SK-N-DZ (cell line): ENCODE measurements around the gene SMURF1.

Experiments used
- DNase-seq: peaks from one replicate; pipeline ENCODE4 v3.0.0-alpha.2; 2015; ENCODE audit warnings: low spot score

Gene SMURF1

DNA sequence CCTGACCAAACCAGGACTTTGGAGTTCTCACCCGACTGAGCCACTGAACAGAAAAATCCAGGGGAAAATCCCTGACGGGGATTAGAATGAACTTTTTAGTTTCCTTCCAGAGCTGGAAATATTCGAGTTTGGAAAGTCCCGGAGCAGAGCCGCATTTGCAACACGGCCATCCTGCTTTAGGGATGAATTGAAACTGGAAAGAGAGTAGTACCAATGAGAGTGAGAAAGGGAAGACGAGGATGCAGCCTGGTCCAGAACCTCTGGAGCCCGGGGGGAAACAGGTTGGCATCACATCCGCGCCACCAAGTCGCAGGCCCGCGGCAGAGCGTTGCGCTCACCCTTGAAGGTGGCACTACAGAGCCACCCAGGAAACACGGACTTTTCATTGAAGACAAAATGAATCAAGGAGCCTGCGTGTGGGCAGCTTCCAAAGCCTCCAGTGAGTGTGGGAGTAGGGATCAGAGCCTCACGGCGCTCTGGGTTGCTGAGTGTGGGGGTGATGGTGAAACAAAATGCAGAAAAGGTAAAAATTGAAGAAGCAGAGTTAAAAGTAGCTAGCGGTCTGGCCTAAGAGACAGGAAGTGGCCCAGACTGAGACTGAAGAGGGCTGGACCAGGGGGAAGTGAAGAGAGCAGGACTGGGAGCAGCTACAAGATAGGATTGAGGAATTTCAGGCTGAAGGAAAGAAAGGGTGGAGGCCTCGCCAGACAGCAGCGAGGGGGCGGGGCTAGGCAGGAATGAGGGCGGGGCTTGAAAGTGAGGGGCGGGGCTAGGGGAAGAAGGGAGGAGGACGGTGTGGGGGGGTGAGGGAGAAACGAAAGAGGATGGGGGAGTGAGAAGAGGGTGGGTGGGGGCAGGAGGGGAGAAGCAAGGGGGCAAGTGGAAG lies 1.8 kb downstream of the SMURF1 start:
- no peak for DNase-seq

DNA sequence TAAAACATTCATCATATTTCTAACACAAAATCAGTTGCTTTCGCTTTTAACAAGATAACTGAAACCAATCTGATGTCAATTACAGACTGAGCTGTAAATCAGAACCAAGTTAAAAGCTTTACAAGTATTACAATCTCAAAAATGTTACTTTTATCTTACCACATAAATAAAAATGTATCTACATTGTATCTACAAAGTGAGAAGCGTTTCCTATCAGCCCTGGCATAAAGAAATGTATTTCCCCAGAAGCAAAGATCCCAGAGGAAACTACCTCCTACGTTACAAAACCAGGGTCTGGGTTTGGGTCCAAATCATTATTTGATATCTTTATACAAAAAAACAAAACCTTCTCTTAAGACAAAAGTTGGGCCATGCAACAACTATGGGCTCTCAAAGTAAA lies 2.6 kb downstream of the SMURF1 start:
- DNase-seq: no peak

DNA sequence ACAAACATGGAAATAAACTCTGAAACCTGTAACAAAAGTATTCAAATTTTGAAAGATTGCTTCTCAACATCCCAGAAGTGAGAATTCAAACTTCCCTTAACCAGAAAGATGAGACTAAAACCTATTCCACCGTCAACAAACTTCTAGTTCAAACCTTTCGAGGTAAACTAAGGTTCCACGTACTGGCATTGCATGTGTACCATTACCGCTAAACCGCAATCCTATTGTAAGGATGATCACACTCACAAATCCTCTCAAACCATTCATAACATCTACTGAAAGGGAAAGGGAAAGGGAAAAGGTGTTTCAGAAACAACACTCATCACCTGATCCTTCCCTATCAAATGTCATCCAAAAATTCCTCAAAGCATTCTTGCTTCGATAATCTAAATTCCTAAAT lies 3.1 kb downstream of the SMURF1 start:
- no peak for DNase-seq

DNA sequence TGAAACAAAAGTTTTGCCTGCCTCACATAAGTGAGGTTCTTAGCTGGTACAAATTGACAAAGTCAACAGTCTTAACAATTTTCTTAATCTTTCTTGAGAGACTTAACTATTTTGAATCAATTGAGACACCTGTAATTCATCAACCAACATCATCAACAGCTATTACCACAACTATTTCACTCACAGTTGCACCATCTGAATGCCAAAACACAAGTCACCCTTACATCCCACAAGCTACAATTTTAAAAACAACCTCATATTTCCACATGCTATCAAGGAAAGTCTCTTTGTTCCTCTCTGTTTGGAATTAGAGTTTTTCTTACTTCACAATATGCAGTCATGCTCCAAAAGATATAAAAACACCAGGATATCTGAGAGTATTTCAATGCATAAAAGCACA lies 4.9 kb downstream of the SMURF1 start:
- DNase-seq: no peak

DNA sequence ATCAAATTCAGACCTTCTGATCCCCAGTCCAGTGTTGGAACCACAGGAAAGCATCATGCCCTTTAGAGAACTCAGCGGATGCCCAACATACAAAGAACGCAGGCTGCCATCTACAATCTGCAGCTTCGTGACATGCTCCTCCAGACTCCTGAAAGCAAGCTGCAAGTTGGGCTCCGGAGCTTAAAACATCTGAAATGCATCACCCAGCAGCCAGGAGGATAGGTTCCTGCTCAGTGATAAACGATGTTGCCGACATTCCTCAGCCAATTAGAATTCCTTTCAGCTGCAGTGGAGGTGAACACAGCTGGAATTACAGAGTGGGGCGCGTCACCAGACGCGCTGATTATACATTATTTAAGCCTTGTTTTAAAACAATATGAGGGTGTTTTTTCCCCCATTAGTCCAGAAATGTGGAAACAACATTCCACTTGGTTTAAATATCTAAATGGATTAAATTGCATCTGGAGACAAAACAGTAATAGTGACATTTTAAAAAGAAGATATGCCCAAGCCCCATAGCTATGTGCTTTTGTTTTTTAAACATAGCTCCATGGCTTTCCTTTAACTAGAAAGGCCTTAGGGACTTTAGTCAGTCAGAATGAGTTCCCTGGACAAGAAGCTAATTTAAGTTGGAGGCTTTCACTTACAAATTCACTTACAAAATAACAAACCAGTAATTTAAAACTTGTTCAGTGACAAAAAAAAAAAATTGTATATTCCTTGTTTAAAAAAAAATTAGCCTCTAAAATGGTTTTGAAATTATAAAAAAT lies 6.3 kb downstream of the SMURF1 start:
- peak; percentile 58 for DNase-seq

DNA sequence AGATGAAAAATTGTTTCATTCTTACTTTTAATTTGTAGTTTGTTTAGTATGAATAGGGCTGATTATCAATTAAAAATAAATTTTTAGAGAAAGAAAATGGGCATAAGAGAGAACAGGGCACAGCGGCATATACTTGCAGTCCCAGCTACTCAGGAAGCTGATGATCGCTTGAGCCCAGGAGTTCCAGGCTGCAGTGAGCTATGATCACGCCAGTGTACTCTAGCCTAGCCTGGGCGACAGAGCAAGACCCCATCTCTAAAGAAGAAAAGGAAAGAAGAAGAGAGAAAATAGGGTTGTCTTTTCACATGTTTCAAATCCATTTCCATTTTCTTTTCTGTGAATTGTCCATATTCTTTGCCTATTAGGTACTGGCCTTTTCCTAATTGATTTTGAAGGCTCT lies 8.0 kb downstream of the SMURF1 start:
- no peak for DNase-seq

DNA sequence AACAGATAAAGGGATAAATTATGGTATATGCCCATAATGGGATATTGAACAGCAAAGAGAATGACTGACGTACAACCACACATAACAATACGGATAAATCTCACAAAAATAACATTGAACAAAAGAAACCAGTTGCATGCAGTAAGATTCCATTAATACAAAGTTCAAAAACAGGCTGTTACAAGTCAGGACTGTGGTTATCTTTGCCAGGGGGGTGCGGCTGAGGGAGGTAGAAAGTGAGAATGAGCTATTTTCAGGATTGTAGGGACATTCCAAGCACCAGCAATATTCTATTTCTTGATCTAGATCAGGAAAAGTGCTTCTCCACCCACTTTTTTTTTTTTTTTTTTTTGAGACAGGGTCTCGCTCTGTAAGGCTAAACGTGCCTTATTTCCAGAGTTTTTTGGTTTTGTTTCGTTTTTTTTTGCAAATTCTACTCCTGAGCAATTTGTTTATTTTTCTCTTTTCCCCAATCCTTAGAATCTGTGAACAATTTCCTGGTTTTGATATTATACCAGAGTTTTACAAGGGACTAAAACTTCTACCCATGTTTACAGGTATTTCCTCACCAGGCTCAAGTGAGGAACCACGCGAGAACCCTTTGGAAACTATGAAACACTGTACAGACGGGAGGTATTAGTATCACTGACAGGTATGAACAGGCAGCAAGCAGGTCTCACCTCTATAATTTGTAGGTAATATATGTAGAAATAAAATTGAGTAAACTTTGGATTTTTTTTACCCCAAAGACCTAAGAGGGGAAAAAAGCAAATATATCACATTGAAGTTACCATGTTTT lies 9.9 kb downstream of the SMURF1 start:
- no peak for DNase-seq

DNA sequence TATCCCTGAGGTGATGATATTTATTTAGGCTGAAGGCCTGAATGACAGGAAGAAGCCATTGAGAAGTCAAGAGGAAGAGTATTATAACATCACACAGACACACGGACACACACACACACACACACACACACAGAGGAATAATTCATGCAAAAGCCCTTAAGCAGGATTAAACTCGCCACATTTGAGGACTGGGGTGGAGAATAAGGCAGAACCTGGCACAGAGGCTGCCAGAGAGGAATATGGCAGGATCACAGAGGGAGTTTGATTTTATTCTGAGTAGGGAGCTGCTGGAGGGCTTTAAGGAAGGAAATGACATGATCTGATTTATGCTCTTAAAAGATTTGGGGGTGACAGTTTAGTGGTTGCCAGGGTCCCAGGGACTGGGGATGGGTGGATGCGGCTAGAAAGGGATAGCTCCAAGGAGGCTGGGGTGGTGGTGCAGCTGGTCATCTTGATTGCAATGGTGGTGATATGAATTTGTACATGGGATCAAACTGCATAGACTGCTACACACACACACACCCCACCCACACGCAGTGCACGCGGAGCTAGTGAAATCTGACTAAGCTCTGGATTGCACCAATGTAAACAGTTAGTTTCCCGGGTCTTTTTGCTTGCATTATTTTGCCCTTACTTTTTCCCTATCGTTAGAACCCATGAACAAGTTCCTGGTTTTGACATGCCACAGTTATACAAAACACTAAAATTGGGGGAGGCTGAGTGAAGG lies 11.2 kb downstream of the SMURF1 start:
- DNase-seq: no peak

DNA sequence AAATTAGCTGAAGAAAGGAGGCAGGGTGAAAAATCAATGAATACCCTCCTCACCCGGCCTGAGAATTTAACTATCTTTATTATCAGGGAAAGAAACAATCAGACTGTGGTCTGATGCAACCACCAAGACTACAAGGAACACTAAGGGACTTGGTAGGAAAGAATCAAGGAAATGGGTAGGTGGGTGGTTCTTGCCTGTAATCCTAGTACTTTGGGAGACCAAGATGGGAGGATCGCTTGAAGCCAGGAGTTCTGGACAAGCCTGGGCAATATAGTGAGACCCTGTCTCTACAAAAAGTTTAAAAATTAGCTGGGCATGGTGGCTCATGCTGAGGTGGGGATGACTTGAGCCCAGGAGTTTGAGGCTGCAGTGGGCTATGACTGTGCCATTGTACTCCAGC lies 12.6 kb downstream of the SMURF1 start:
- DNase-seq: no peak

DNA sequence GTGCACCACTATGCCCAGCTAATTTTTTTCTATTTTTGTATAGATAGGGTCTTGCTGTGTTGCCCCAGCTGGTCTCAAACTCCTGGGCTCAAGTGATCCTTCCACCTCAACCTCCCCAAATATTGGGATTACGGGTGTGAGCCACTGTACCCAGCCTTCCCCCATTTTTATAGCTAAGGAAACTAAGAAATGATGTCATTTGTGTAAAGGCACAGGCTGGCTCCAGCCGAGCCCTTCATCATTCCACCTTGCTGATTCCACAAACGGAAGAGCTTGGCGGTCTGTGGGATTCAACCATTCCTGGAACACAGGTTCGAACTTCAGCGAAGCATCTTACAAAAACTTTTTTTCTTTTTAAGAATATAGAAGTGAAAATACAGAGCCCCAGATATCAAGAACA lies 14.4 kb downstream of the SMURF1 start:
- no peak for DNase-seq

DNA sequence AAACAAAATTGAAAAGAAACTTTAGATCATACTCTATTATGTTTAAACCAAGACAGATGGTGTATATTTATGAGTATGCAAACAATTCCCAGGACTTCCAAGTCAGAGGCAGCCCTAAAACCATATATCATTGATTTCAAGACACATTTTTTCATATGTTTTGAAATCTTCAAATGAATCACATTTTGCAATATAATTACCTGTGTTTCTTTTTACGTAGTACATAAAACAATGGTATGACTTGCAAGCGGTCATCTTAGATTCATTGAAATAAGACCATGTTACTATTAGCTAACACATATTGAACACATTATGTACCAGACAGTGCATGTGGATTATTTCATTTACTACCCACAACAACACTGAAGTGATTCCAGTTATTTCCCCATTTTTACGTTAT lies 14.9 kb downstream of the SMURF1 start:
- DNase-seq: no peak

DNA sequence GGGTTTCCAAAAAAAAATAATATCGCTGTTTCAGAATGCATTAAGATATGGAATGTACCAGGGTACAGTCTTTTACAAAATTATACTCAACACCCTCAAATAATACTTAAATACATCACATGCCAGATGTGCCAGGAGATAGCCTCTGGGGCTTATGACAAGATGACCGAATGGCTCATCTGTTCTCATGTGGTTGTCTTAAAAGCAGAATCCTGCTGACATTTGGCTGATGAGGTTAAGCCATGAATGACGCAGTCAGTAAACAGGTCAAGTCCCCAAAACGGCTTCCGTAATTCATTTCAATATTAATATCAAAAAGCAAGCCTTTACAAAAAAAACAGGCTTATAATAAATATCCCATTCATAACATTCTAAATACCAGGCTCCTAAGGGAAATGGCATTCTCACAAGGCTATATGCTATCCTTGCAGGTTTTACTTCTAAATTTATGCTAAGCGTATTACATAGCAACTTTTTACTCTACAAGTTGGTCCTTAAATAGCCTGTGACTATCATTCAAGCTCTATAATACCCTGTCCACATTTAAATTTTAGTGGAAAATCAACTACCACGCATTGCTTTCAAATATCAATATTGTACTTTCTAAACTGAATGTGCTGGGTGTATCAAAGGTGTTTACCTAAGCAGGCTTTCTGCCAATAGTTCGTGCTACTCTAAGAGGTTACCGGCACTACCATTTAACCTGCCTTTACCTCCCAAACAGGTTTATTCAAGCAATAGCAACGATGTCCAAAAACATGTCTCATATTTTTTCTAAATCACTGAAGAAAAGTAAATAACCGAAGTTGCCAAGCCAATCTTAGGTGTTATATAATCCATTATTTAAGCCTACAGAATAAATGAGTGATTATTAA lies 15.6 kb downstream of the SMURF1 start:
- DNase-seq: no peak

DNA sequence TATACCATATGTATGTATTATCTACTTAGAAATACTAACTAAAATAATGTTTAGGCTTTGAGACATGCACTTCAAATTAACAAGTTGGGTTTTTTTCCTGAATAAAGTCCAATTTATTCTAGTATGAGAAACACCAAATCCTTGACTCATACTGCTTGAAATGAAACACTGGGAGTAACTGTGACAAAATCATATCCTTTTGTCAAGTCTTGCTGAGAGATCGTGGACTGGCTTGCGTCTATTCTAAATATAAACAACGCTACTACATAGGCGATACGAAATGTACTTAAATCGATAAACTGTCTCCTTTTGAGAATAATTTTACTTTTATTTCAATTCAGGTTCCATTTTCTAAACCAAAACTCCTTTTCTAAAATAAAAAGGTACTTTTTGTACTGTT lies 16.3 kb downstream of the SMURF1 start:
- DNase-seq: no peak

DNA sequence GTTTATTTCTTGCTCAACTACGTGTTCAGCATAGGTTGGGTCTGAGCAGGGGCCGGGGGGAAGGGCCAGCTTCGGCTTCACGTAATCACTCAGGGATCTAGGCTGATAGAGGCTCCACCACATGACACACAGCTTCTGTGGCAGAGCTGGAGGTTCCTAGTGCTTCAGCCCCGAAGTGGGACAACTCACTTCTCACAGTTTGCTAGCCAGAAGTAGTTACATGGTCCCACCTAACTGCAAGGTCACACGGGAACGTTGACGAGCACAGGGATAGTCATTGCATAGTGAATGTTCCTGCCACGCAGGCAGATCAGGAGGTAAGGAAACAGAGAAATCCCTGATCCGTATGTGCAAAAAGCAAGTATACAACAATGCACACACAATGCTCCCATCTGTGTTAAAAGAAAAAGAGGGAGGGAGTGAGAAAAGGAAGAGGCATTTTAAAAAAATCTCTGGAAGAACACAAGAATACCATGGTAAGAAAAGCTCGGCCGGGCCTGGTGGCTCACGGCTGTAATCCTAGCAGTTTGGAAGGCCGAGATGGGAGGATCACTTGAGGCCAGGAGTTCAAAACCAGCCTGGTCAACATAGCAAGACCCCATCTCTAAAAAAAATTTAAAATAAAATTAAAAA lies 16.9 kb downstream of the SMURF1 start:
- no peak for DNase-seq

DNA sequence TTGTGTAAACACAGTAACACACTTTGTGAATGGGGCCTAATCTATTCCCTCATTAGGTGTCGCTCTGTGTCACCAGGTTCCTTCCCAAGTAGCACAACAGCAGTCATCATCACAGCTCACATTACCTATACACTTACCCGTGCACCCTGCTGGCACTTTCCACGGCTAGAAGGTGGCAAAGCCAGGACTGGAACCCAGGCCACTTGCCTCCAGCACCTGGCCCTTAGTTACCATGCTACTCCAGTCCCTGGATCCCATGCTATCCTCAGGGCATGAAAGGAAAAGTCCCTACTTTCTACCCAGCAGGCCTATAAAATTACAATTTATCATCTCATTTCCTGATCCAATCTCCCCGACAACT lies 18.4 kb downstream of the SMURF1 start:
- DNase-seq: no peak

DNA sequence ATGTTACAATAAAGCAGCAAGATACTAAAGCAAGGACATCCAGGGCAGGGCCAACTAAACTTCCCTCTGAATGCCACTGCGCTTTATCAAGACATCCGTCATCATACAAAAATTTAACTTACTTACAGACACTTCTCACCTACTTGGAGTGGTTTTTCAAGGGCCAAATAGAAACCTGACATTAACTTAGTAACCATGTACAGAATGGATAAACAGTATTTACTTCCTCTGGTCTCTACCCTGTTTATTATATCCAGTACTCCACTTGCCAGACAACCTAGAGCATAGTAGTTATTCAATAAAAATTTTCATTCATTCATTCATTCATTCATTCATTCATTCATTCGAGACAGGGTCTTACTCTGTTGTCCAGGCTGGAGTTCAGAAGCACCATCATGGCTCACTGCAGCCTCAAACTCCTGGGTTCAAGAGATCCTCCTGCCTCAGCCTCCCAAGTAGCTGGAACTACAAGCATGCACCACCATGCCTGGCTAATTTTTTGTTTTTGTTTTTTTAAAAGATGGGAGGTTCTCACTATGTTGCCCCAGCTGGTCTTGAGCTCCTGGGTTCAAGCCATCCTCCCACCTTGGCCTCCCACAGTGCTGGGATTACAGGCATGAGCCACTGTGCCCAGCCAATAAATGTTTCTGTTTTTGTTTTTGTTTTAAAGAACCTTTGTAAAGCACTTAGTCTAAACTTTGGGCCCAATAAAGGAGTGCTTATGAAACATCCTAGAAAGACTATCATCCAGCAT lies 19.0 kb downstream of the SMURF1 start:
- DNase-seq: no peak

DNA sequence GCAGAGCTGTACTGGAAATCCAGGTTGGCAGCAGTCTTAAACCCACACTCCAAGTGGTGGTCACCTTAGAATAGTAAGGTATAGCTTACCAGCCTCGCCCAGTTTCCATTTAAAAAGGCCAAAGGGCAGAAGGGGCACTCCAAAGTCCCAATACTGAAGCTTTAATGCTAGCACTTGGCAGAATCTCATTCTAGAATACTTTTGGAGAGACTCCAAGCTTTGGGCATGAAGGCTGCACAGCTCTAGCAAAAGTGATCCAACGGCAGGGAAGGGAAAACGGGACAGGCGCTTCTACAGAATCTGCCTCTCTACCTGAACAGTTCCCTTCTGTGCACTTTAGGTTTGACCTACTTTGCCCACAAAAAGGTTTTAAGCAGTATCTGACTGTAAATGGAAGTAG lies 19.7 kb downstream of the SMURF1 start:
- no peak for DNase-seq

DNA sequence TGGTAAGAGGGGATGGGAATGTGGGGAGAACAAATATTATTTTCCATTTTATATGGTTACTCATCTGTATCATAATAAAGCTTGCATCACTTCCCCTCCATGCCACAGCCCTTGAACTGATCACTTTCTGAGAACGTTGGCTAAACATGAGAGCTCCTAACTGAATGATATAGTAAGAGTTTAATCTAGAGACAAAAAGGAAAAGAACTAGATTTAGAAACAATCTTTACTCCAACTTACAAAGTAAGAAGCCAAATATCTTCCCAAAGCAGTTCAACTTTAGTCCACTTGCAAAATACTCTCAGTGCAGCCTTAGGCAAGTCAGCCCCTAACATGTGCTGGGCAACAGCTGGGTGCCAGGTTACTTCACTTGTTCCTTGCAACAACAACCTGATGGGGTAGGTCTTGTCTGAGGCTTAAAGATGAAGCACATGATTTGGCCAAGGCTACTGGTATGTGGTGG lies 20.3 kb downstream of the SMURF1 start:
- no peak for DNase-seq

DNA sequence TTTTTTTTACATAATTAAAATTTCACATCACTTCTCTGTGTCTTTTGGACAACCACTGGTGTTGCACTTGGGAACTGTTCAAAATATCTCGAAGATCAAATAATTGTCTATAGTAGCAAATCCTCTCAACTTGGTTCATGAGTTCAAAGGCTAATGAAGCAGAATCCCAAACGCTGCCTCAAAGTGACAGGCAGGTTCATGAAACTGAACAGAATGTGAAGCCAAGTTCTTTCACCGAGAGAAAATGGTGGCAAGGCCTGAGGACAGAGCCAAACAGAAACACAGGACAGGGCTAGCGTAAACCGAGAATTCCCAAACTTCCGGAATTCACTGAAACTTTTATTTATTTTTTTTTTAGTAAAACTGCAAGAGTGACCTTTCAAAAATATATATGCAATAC lies 21.1 kb downstream of the SMURF1 start:
- DNase-seq: no peak
